Hepatocyte (in vitro differentiated cells): ENCODE measurements around the gene DCLK3. TPM values are rescaled to one million over a fixed set of nuclear protein-coding genes. Genes with fewer than 3 reads are reported as not detected.

Experiments used
- DNase-seq: peaks from one replicate; pipeline ENCODE4 v3.0.0-alpha.2; 2016; ENCODE audit warnings: low spot score
- H2AFZ ChIP-seq: fragments of 200-600 bp; sonication (generic); 2 replicates; pipeline ENCODE4 v1.6.0; 2016; ENCODE audit warnings: antibody characterized with exemption, mild to moderate bottlenecking
- H3K27ac ChIP-seq: fragments of 200-600 bp; sonication (generic); 2 replicates; pipeline ENCODE4 v1.5.1; 2016; ENCODE audit warnings: mild to moderate bottlenecking
- H3K27me3 ChIP-seq: fragments of 200-600 bp; sonication (generic); 2 replicates; pipeline ENCODE4 v1.6.1; 2016
- H3K36me3 ChIP-seq: fragments of 200-600 bp; sonication (generic); replicated peaks from 2 replicates; pipeline ENCODE4 v1.5.1; 2016; ENCODE audit warnings: low read depth; ENCODE audit not compliant: insufficient read depth
- H3K4me1 ChIP-seq: fragments of 200-600 bp; sonication (generic); 2 replicates; pipeline ENCODE4 v1.5.1; 2016; ENCODE audit warnings: mild to moderate bottlenecking, moderate library complexity; ENCODE audit not compliant: insufficient read depth
- H3K4me2 ChIP-seq: fragments of 200-600 bp; sonication (generic); 2 replicates; pipeline ENCODE4 v1.6.0; 2016
- H3K4me3 ChIP-seq: fragments of 200-600 bp; sonication (generic); 2 replicates; pipeline ENCODE4 v1.5.1; 2016; ENCODE audit warnings: mild to moderate bottlenecking
- H3K79me2 ChIP-seq: fragments of 200-600 bp; sonication (generic); 2 replicates; pipeline ENCODE4 v1.6.0; 2017; ENCODE audit warnings: mild to moderate bottlenecking
- H3K9me2 ChIP-seq: fragments of 200-600 bp; sonication (generic); replicated peaks from 2 replicates; pipeline ENCODE4 v1.6.0; 2017; ENCODE audit warnings: mild to moderate bottlenecking; ENCODE audit not compliant: insufficient read depth
- H3K9me3 ChIP-seq: fragments of 200-600 bp; sonication (generic); 2 replicates; pipeline ENCODE4 v1.5.1; 2016; ENCODE audit warnings: low read depth, mild to moderate bottlenecking
- H4K20me1 ChIP-seq: fragments of 200-600 bp; sonication (generic); 2 replicates; pipeline ENCODE4 v1.6.0; 2016; ENCODE audit warnings: mild to moderate bottlenecking; ENCODE audit not compliant: insufficient read depth, poor library complexity, severe bottlenecking
- EZH2 ChIP-seq: fragments of 200-600 bp; sonication (generic); IDR thresholded peaks from 2 replicates; pipeline ENCODE4 v1.6.1; 2016; ENCODE audit warnings: antibody characterized with exemption, mild to moderate bottlenecking, borderline replicate concordance
- EZH2phosphoT487 ChIP-seq: fragments of 200-600 bp; sonication (generic); IDR thresholded peaks from one replicate; pipeline ENCODE4 v1.6.1; 2018; ENCODE audit warnings: antibody characterized with exemption, mild to moderate bottlenecking, low read depth, moderate library complexity; ENCODE audit not compliant: unreplicated experiment, severe bottlenecking
- WGBS: methylation state at CpG from one replicate; pipeline ENCODE4 v1.1.6; 2016; ENCODE audit warnings: low lambda C conversion rate; ENCODE audit errors: missing lambda C conversion rate; 5-methylcytosine and 5-hydroxymethylcytosine counted together
- polyA plus RNA-seq: library from polyadenylated mRNA; unstranded; fragments of >200 nt; fragmentation: Nextera tagmentation; extraction: Ambion mirVana; gene quantifications from 2 replicates; pipeline ENCODE4 v1.2.1, GENCODE V29; 2016
- total RNA-seq: library from RNA; depleted of rRNA; stranded (reverse); fragments of >200 nt; gene quantifications from 2 replicates; pipeline ENCODE4 v1.2.3, GENCODE V29; 2014
- TF ChIP-seq, protein P1 (sequence below): fragments of 200-600 bp; sonication (generic); IDR thresholded peaks from 2 replicates; pipeline ENCODE4 v1.5.1; 2016; ENCODE audit warnings: antibody characterized with exemption, mild to moderate bottlenecking; ENCODE audit not compliant: poor library complexity

DCLK3 gene
- total and polyA plus RNA-seq, 2 experiments from 2014 or later, result 0.07 TPM; not detected in 1

DNA sequence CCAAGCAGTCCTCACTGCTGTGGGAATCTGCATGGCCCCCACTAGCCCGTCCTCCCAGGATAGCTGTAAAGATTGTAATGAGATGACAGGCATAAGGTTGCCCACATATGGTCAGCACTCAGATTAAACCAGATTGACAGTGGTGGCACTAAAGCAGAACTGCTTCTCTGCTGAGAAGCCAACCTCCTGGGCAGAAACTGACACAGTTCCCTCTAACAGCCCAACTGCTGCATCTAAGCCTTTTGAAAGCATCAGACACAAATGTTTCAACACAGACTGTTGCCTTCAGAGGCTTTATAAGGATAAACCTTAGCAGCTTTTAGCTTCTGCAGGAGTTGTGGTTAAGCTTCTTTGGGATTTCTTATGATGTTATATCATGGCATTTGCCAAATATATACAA is 13.0 kb downstream of the DCLK3 start:
- Histone ChIP-seq H3K9me3 (no peaks in the 10 kb centered on the region), H3K27me3 (peaks cover 9% of the 10 kb centered on the region), H4K20me1 (no peaks in the 10 kb centered on the region), H3K4me3 (no peak overlapping the region), H3K9me2 (no peaks in the 10 kb centered on the region), H3K4me2 (no peak overlapping the region), H3K79me2 (no peaks in the 10 kb centered on the region), H3K36me3 (no peaks in the 10 kb centered on the region), H3K27ac (no peak overlapping the region), H2AFZ (no peak overlapping the region), H3K4me1 (no peaks in the 10 kb centered on the region)
- no peak for DNase-seq
- no peak for TF ChIP-seq EZH2
- no peak for TF ChIP-seq EZH2phosphoT487
- TF ChIP-seq, protein P1, sequence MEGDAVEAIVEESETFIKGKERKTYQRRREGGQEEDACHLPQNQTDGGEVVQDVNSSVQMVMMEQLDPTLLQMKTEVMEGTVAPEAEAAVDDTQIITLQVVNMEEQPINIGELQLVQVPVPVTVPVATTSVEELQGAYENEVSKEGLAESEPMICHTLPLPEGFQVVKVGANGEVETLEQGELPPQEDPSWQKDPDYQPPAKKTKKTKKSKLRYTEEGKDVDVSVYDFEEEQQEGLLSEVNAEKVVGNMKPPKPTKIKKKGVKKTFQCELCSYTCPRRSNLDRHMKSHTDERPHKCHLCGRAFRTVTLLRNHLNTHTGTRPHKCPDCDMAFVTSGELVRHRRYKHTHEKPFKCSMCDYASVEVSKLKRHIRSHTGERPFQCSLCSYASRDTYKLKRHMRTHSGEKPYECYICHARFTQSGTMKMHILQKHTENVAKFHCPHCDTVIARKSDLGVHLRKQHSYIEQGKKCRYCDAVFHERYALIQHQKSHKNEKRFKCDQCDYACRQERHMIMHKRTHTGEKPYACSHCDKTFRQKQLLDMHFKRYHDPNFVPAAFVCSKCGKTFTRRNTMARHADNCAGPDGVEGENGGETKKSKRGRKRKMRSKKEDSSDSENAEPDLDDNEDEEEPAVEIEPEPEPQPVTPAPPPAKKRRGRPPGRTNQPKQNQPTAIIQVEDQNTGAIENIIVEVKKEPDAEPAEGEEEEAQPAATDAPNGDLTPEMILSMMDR, result no peak
- WGBS, result 85% methylated on average over 1 of the region's 1 CpG

DNA sequence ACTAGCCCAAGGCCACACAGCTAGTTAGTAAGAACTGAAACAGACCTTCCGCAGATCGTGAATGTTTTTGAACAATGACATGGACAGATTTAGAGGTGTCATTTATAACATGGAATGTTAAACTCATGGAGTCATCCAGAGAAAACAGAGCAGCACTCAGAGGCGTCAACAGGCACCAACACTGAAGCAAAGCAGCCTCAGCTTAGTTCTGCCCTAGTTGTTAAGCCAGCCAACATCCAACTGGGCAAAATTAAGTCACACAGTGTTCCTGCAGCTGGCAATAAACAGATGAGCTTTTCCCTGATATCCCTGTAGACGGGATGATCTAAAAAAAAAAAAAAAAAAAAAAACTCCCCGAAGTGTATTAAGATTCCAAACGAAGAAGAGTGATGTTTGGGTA is 13.6 kb downstream of the DCLK3 start:
- Histone ChIP-seq H2AFZ (no peak overlapping the region), H3K9me2 (no peaks in the 10 kb centered on the region), H3K4me2 (no peak overlapping the region), H3K79me2 (no peaks in the 10 kb centered on the region), H3K4me1 (no peaks in the 10 kb centered on the region), H3K27me3 (peaks cover 8% of the 10 kb centered on the region), H3K4me3 (no peak overlapping the region), H4K20me1 (no peaks in the 10 kb centered on the region), H3K9me3 (no peaks in the 10 kb centered on the region), H3K27ac (no peak overlapping the region), H3K36me3 (no peaks in the 10 kb centered on the region)
- TF ChIP-seq EZH2phosphoT487, result no peak
- TF ChIP-seq, protein P1, result no peak
- no peak for TF ChIP-seq EZH2
- 61% methylated on average over 5 of the region's 6 CpGs for WGBS
- DNase-seq, result no peak

- H3K79me2 ChIP-seq, result no peaks in the 10 kb centered on the region
- no peak overlapping the region for H2AFZ ChIP-seq
- H3K27ac ChIP-seq, result no peak overlapping the region
- no peak overlapping the region for H3K4me2 ChIP-seq
- no peaks in the 10 kb centered on the region for H4K20me1 ChIP-seq
- H3K4me3 ChIP-seq, result no peak overlapping the region
- H3K4me1 ChIP-seq, result no peaks in the 10 kb centered on the region
- H3K27me3 ChIP-seq, result peaks cover 9% of the 10 kb centered on the region
- TF ChIP-seq EZH2phosphoT487 (no peak), EZH2 (no peak)
- TF ChIP-seq, protein P1, result no peak
- H3K9me2 ChIP-seq, result no peaks in the 10 kb centered on the region
- no peak for DNase-seq
- 63% methylated on average over 6 of the region's 6 CpGs for WGBS
- H3K36me3 ChIP-seq, result no peaks in the 10 kb centered on the region
- no peaks in the 10 kb centered on the region for H3K9me3 ChIP-seq
Observed at GRCh38 chr3:36744763-36745162, 19.6 kb downstream of the DCLK3 start.

DNA sequence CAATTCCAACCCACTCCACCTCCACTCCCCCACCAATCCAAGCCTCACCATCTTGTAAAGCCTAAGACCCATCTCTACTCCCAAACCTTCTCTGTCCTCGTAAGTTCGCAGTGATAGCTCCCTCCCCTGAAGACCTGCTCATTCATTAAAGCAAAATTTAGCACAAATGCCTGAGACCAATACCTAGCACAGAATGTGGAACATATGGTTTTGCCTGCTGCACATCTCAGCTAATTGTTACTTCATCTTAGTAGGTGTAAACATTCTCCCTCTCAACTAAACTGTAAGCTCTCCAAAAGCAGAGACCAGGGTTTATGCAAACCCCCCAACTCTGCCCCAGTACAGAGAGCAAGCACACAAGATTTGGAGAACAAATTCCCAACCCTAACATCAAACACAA is 20.5 kb downstream of the DCLK3 start:
- Histone ChIP-seq H3K9me2 (no peaks in the 10 kb centered on the region), H3K4me3 (no peak overlapping the region), H3K4me2 (no peak overlapping the region), H3K9me3 (no peaks in the 10 kb centered on the region), H3K79me2 (no peaks in the 10 kb centered on the region), H3K27me3 (peaks cover 5% of the 10 kb centered on the region), H3K27ac (no peak overlapping the region), H3K4me1 (no peaks in the 10 kb centered on the region), H3K36me3 (no peaks in the 10 kb centered on the region), H4K20me1 (no peaks in the 10 kb centered on the region), H2AFZ (no peak overlapping the region)
- WGBS, result 79% methylated on average over 2 of the region's 2 CpGs
- no peak for DNase-seq
- TF ChIP-seq EZH2phosphoT487 (no peak), EZH2 (no peak)
- TF ChIP-seq, protein P1, result no peak
